ENCODE data around the gene DYNLT4.
A peak's percentile ranks its signal among the peaks of the same experiment; 100 is the strongest.
"Not testable (repeated sequence)": the region's sequence is repeated elsewhere in the genome, so short reads cannot be mapped to it uniquely, and the experiment has no call there.

The DYNLT4 gene

GRCh38 chr1:44806704-44807363 is at the start of gene DYNLT4:
Gene DYNLT4, minus strand, starts transcription at chr1:44807351. Its CDS starts 683 bp downstream, at chr1:44806668.
- DNase-seq, result peak; percentile 69

- DNase-seq, result no peak
Measured at GRCh38 chr1:44855742-44856141, 48.6 kb upstream of the DYNLT4 start.

GRCh38 chr1:44854970-44855369 is 47.8 kb upstream of the DYNLT4 start:
- no peak for DNase-seq

GRCh38 chr1:44853201-44853600 is 46.0 kb upstream of the DYNLT4 start:
- DNase-seq, result no peak

GRCh38 chr1:44851308-44851707 is 44.2 kb upstream of the DYNLT4 start:
- no peak for DNase-seq

GRCh38 chr1:44849575-44850132 is 42.5 kb upstream of the DYNLT4 start:
- no peak for DNase-seq

GRCh38 chr1:44848456-44849181 is 41.5 kb upstream of the DYNLT4 start:
- no peak for DNase-seq

GRCh38 chr1:44847845-44848244 is 40.7 kb upstream of the DYNLT4 start:
- no peak for DNase-seq

GRCh38 chr1:44846985-44847384 is 39.8 kb upstream of the DYNLT4 start:
- no peak for DNase-seq

- DNase-seq, result peak; percentile 75
Measured at GRCh38 chr1:44842862-44843655, 35.9 kb upstream of the DYNLT4 start, which contains the start of gene PTCH2. Gene PTCH2, minus strand, starts transcription at chr1:44843253. Its CDS starts 321 bp downstream, at chr1:44842932.

GRCh38 chr1:44842486-44842861 is 35.3 kb upstream of the DYNLT4 start:
- peak; percentile 82 for DNase-seq

- no peak for DNase-seq
Measured at GRCh38 chr1:44839576-44839975, 32.4 kb upstream of the DYNLT4 start.

- not testable (repeated sequence) for DNase-seq
Measured at GRCh38 chr1:44838294-44838693, 31.1 kb upstream of the DYNLT4 start.

GRCh38 chr1:44835738-44836675 is 28.9 kb upstream of the DYNLT4 start:
- peak; percentile 91 for DNase-seq

GRCh38 chr1:44834328-44834727 is 27.2 kb upstream of the DYNLT4 start:
- DNase-seq, result no peak

- DNase-seq, result no peak
Measured at GRCh38 chr1:44832056-44832705, 25.0 kb upstream of the DYNLT4 start.

GRCh38 chr1:44831516-44831915 is 24.4 kb upstream of the DYNLT4 start:
- no peak for DNase-seq

- DNase-seq, result no peak
Measured at GRCh38 chr1:44830900-44831304, 23.8 kb upstream of the DYNLT4 start.

- no peak for DNase-seq
Measured at GRCh38 chr1:44829506-44830384, 22.6 kb upstream of the DYNLT4 start.

GRCh38 chr1:44828841-44829440 is 21.8 kb upstream of the DYNLT4 start:
- no peak for DNase-seq
